Cardiac muscle cell (in vitro differentiated cells and primary cell): ENCODE data around the gene MSX1. TPM values are rescaled to one million over a fixed set of nuclear protein-coding genes. Genes with fewer than 3 reads are reported as not detected.

Experiments
- DNase-seq, 2 donors: peaks; one replicate each; pipeline versions ENCODE4 v3.0.0 to v3.0.0-alpha.2; 2010 to 2017; ENCODE audit warnings: low read depth in 1 of 2, low spot score in 1 of 2
- H3K27ac ChIP-seq: fragments of 200-600 bp; sonication (generic); 2 replicates; pipeline ENCODE4 v1.5.1; 2016
- H3K27me3 ChIP-seq: fragments of 200-600 bp; sonication (generic); 2 replicates; pipeline ENCODE4 v1.6.0; 2016; ENCODE audit warnings: control low read depth
- H3K36me3 ChIP-seq: fragments of 200-600 bp; sonication (generic); 2 replicates; pipeline ENCODE4 v1.5.1; 2016; ENCODE audit warnings: control low read depth
- H3K4me1 ChIP-seq: fragments of 200-600 bp; sonication (generic); 2 replicates; pipeline ENCODE4 v1.8.1; 2017; ENCODE audit warnings: low read depth, mild to moderate bottlenecking, mixed run types
- H3K4me3 ChIP-seq: fragments of 200-600 bp; sonication (generic); 2 replicates; pipeline ENCODE4 v1.5.1; 2016; ENCODE audit warnings: mild to moderate bottlenecking
- H3K9me3 ChIP-seq: fragments of 200-600 bp; sonication (generic); 2 replicates; pipeline ENCODE4 v1.5.1; 2017; ENCODE audit warnings: low read depth, mild to moderate bottlenecking, control low read depth
- polyA plus RNA-seq: library from polyadenylated mRNA; unstranded; fragments of >200 nt; fragmentation: Nextera tagmentation; extraction: Ambion mirVana; gene quantifications from 2 replicates; pipeline ENCODE4 v1.2.1, GENCODE V29; 2016
- total RNA-seq: library from RNA; depleted of rRNA; stranded (reverse); fragments of >200 nt; gene quantifications from 2 replicates; pipeline ENCODE4 v1.2.3, GENCODE V29; 2016
- TF ChIP-seq, protein P1 (sequence below): IDR thresholded peaks from 2 replicates; pipeline ENCODE4 v1.5.1; 2012; ENCODE audit warnings: low read depth, mild to moderate bottlenecking, low read length

The MSX1 gene
- total and polyA plus RNA-seq, 2 experiments from 2014 or later: 15.6 to 27.5 TPM

DNA sequence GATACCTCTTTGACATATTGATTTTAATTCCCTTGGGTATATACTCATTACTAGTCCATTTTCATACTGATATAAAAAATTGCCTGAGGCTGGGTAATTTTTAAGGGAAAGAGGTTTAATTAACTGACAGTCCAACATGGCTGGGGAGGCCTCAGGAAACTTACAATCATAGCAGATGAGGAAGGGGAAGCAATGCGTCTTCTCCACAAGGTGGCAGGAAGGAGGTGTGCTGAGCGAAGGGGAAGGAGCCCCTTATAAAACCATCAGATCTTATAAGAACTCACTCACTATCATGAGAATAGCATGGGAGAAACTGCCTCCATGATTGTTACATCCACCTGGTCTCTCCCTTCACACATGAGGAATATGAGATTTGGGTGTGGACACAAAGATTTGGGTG is 42.4 kb downstream of the MSX1 start:
- no peak for DNase-seq
- no peaks in the 10 kb centered on the region for H3K4me1 ChIP-seq
- no peak overlapping the region for H3K27ac ChIP-seq
- no peak overlapping the region for H3K4me3 ChIP-seq
- H3K36me3 ChIP-seq: no peaks in the 10 kb centered on the region
- TF ChIP-seq, protein P1, sequence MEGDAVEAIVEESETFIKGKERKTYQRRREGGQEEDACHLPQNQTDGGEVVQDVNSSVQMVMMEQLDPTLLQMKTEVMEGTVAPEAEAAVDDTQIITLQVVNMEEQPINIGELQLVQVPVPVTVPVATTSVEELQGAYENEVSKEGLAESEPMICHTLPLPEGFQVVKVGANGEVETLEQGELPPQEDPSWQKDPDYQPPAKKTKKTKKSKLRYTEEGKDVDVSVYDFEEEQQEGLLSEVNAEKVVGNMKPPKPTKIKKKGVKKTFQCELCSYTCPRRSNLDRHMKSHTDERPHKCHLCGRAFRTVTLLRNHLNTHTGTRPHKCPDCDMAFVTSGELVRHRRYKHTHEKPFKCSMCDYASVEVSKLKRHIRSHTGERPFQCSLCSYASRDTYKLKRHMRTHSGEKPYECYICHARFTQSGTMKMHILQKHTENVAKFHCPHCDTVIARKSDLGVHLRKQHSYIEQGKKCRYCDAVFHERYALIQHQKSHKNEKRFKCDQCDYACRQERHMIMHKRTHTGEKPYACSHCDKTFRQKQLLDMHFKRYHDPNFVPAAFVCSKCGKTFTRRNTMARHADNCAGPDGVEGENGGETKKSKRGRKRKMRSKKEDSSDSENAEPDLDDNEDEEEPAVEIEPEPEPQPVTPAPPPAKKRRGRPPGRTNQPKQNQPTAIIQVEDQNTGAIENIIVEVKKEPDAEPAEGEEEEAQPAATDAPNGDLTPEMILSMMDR: no peak
- H3K27me3 ChIP-seq: peaks cover 42% of the 10 kb centered on the region
- no peaks in the 10 kb centered on the region for H3K9me3 ChIP-seq

DNA sequence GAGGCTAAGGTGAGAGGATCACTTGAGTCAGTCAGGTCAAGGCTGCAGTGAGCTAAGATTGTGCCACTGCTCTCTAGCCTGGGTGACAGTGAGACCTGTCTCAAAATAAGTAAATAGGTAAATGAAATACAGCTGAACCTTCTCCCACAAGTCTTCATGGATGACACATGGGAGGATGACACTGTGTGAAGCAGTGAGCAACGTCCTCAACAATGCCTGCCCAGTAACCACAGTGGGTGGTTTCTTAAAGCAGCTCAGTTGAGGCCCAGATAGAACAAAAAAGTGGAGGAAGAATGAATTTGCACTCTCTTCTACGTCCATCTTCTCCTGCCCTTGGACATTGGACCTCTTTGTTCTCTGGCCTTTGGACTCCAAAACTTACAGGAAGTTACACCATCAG is 52.7 kb downstream of the MSX1 start:
- Histone ChIP-seq H3K4me3 (no peak overlapping the region), H3K27me3 (peaks cover 11% of the 10 kb centered on the region), H3K27ac (no peak overlapping the region), H3K9me3 (no peaks in the 10 kb centered on the region), H3K36me3 (no peaks in the 10 kb centered on the region), H3K4me1 (no peaks in the 10 kb centered on the region)
- DNase-seq: no peak
- TF ChIP-seq, protein P1: no peak

DNA sequence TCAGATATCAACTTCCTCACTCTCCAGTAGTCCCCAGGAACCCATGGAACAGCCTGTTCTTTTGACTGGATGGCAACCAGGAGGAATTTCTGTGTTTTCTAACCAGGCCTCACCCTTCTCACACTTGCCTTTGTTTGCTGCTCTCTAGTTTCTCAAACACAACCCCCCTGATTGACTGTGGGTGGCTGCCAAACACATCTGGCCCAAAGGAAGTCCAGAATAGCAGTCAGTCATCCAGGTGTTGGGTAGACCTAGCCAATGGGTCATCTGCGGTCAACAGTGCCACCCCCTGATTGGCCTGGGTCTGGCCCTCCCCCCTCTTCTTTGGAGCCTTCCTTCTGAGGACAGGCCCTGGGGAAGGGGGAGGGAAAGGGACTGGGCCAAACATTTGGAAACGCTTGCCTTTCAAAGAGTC is 53.7 kb downstream of the MSX1 start:
- Histone ChIP-seq H3K9me3 (no peaks in the 10 kb centered on the region), H3K27me3 (peaks cover 3% of the 10 kb centered on the region), H3K4me3 (no peak overlapping the region), H3K4me1 (no peaks in the 10 kb centered on the region), H3K27ac (no peak overlapping the region), H3K36me3 (no peaks in the 10 kb centered on the region)
- TF ChIP-seq, protein P1: no peak
- DNase-seq: no peak

Other genes with a start within 250 kb of the MSX1 start
- gene CYTL1, start 159.8 kb downstream of the MSX1 start, total RNA-seq: 0.57 and 2.0 TPM in 2 replicates
- 0.46 and 1.8 TPM in 2 replicates for gene CYTL1, start 159.8 kb downstream of the MSX1 start, polyA plus RNA-seq
- gene STK32B, start 191.8 kb downstream of the MSX1 start, total RNA-seq: not detected in 2 replicates
- gene STK32B, start 191.8 kb downstream of the MSX1 start, polyA plus RNA-seq: not detected in 2 replicates